D721Med (cell line): Measurements from ENCODE around the gene HSF2BP.
"Not testable (repeated sequence)": the region's sequence is repeated elsewhere in the genome, so short reads cannot be mapped to it uniquely, and the experiment has no call there.

Experiments
- DNase-seq: peaks from one replicate; pipeline ENCODE4 v3.0.0; 2011; ENCODE audit warnings: low spot score; ENCODE audit not compliant: insufficient read length
- FAIRE-seq: peaks from 2 replicates; lab custom pipeline; 2011; peaks lifted over from hg19 to GRCh38; lab: Jason Lieb, UNC
- CTCF ChIP-seq: IDR thresholded peaks from 2 replicates; pipeline ENCODE4 v1.5.1; 2012; ENCODE audit warnings: mild to moderate bottlenecking, control low read depth; ENCODE audit not compliant: insufficient read depth; ENCODE audit errors: missing control alignments

The HSF2BP gene

GRCh38 chr21:43581453-43581852, 77.8 kb downstream of the HSF2BP start:
- no peak for DNase-seq
- no peak for TF ChIP-seq CTCF
- FAIRE-seq: no peak

GRCh38 chr21:43578677-43579303, 80.5 kb downstream of the HSF2BP start:
- no peak for FAIRE-seq
- no peak for TF ChIP-seq CTCF
- DNase-seq: no peak

- no peak for DNase-seq
- no peak for TF ChIP-seq CTCF
- FAIRE-seq: no peak
These were observed 83.8 kb downstream of the HSF2BP start for GRCh38 chr21:43575473-43575844.

GRCh38 chr21:43574741-43575472, 84.4 kb downstream of the HSF2BP start:
- TF ChIP-seq CTCF: no peak
- DNase-seq (no peak), FAIRE-seq (no peak)

- no peak for TF ChIP-seq CTCF
- FAIRE-seq (no peak), DNase-seq (no peak)
These were observed 85.4 kb downstream of the HSF2BP start for GRCh38 chr21:43573921-43574320.

DNA sequence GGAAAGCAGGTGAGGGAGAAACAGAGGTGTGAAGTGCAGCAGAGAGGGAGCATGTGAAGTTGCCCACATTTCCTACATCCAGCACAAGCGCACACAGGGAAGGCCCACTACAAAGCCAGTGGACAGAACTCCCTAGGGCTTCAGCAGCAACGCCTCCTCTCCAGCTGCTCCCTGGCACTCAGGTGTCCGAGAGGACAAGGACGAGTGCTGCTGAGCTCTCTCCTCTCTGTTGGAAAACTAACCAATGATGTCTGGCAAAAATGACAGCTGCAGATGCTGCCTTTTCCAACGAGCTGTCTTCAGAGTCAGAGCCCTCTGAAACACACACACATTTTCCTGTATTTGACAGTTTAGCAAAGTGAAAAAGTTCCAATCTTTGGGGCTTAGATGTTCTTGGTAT, 86.8 kb downstream of the HSF2BP start:
- DNase-seq (no peak), FAIRE-seq (no peak)
- no peak for TF ChIP-seq CTCF

GRCh38 chr21:43571976-43572375, 87.3 kb downstream of the HSF2BP start:
- TF ChIP-seq CTCF: no peak
- no peak for DNase-seq
- no peak for FAIRE-seq

DNA sequence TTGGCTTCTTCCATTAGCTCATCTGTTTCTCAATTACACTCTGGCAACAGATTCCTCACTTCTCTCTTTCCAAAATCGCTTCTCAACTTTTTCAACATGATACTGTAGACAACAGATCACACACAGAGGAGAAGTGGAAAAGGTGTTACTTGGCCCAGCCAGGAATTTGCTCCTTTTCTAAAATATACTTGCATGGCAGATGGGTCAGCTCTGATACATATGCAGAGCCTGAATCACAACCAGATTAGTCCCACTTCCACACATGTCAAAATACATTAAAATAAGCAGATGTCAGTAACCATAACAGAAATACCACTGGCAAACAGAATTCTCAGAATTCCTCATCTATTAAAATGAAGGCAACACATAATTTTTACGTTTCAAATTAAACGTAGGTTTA, 89.1 kb downstream of the HSF2BP start:
- DNase-seq, FAIRE-seq: not testable (repeated sequence)

- not testable (repeated sequence) for FAIRE-seq, DNase-seq
These were observed 96.8 kb downstream of the HSF2BP start for GRCh38 chr21:43562451-43562850.

DNA sequence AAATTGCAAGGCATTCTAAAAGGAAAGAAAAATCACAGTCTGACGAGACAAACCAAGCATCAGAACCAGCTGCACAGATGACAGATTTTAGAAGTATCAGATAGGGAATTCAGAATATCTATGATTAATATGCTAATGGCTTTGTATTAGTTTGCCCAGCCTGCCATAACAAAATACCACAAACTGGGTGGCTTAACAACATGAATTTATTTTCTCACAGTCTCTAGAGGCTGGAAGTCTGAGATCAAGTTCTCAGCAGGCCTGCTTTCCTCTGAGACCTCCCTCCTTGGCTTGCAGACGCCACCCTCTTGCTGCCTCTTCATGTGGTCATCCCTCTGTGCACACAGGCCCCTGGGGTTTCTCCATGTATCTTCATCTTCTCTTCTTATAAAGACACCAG, 118.7 kb downstream of the HSF2BP start:
- FAIRE-seq, DNase-seq: not testable (repeated sequence)
